Measurements from ENCODE around the gene TOR4A. TPM values are rescaled to one million over a fixed set of nuclear protein-coding genes. Genes with fewer than 3 reads are reported as not detected.

TOR4A gene
- total and polyA plus RNA-seq, 9 of the 15 experiments (the other 6 are each of a cell fraction or from before 2014, with no cell fraction given): 3.9 to 49.2 (median 8.8) TPM

DNA sequence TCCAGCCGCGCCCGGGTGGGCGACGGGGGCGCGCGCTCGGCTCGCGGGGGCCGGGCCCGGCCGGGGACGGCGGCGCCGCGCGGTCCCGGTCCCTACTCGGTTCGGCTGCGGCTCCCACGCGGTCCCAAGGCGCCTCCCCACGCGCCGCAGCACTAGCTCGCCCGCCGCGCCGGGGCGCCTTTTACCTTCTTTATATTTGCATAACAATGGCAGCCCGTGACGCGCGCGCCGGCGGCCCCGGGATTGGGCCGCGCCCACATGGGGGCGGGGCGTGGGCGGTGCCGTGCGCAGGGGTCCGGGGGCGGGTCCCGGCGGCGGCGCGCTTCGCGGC, 24.6 kb downstream of the TOR4A start, which contains the start of gene NRARP:
TSS of gene NRARP (minus strand) at position 154 of the 331 bp plus-strand sequence. CDS start 343 bp downstream, outside the sequence.
- intact Hi-C loops (cut with micrococcal nuclease) (loop anchor here (5.0 to 10.0 kb wide), 4 partner anchors 60 to 230 kb away; partner anchors contain the start of genes EXD3, NOXA1 and TUBB4B), in situ Hi-C loops (cut with MboI) (no loop called here)
- DNase-seq (ENCODE audit: extremely low read depth in 1 of 4, low spot score in 3 of 4) (peak in 2 of 4 experiments; percentile 95 to 96), ATAC-seq (peak; percentile 64), FAIRE-seq (no peak)
- peaks cover 13% of the 10 kb centered on the region for H4K20me1 ChIP-seq (replicated peaks; ENCODE audit: control insufficient read depth, insufficient read depth, low read length)
- H3K27ac ChIP-seq (ENCODE audit: extremely low read depth, low read depth, low read length): peak within 1 kb of the TSS; percentile 88
- H3K4me3 ChIP-seq: peak within 1 kb of the TSS; percentile 90
- H3K79me2 ChIP-seq (ENCODE audit: control insufficient read depth, insufficient read depth, low read length): peaks cover 28% of the 10 kb centered on the region
- no TSS peak for BruUV-seq (replicated peaks)
- H3K27me3 ChIP-seq (ENCODE audit: control insufficient read depth in 2 of 2, insufficient read depth in 2 of 2, low read length in 2 of 2): no peaks in the 10 kb centered on the region
- CTCF ChIA-PET (ENCODE audit: low intra/inter-chr PET ratio): interaction anchor here (0.7 kb wide), 2 partner anchors 20 to 143 kb away, joined by 3 to 4 read pairs; no protein-coding TSS in a partner anchor
- peaks cover 7% of the 10 kb centered on the region for H3K9me1 ChIP-seq (ENCODE audit: control insufficient read depth, insufficient read depth, low read length)
- 0% methylated on average over 12 of the region's 60 CpGs for WGBS (ENCODE audit: insufficient coverage, low coverage, missing lambda C conversion rate)
- peak within 1 kb of the TSS; percentile 79 for H2AFZ ChIP-seq (ENCODE audit: low read depth, low read length)
- peaks cover 27 to 84% of the 10 kb centered on the region in 2 experiments for H3K4me1 ChIP-seq (replicated peaks in 1 of 2; ENCODE audit: control insufficient read depth in 2 of 2, insufficient read depth in 2 of 2, low read length in 2 of 2)
- no peaks in the 10 kb centered on the region for H3K9me3 ChIP-seq (replicated peaks; ENCODE audit: control insufficient read depth, insufficient read depth, low read depth, low read length)
- POLR2A ChIA-PET: interaction anchor here (0.5 to 2.3 kb wide), 15 partner anchors 11 to 172 kb away, joined by 3 to 10 read pairs (median 4); partner anchors contain the start of genes ANAPC2 and SSNA1
- peak within 1 kb of the TSS; percentile 98 for H3K4me2 ChIP-seq (ENCODE audit: insufficient read depth, low read length)
- H3K36me3 ChIP-seq (ENCODE audit: control insufficient read depth, insufficient read depth, low read length): peaks cover 8% of the 10 kb centered on the region; the same call in 1 of the 3 replicates
- peak within 1 kb of the TSS; percentile 81 to 98 for H3K9ac ChIP-seq (ENCODE audit: insufficient read depth in 1 of 2, low read depth in 2 of 2, low read length in 2 of 2)
- TF ChIP-seq POLR2G (IDR thresholded peaks at IDR 0.05; ENCODE audit: low read depth, low read length): peak; percentile 88
- 0 out of 2 replicates have a peak, but pooled peaks have one; percentile 28 for TF ChIP-seq FOSL1 (tag; conservative IDR thresholded peaks at IDR 0.05)
- TF ChIP-seq, protein P1, sequence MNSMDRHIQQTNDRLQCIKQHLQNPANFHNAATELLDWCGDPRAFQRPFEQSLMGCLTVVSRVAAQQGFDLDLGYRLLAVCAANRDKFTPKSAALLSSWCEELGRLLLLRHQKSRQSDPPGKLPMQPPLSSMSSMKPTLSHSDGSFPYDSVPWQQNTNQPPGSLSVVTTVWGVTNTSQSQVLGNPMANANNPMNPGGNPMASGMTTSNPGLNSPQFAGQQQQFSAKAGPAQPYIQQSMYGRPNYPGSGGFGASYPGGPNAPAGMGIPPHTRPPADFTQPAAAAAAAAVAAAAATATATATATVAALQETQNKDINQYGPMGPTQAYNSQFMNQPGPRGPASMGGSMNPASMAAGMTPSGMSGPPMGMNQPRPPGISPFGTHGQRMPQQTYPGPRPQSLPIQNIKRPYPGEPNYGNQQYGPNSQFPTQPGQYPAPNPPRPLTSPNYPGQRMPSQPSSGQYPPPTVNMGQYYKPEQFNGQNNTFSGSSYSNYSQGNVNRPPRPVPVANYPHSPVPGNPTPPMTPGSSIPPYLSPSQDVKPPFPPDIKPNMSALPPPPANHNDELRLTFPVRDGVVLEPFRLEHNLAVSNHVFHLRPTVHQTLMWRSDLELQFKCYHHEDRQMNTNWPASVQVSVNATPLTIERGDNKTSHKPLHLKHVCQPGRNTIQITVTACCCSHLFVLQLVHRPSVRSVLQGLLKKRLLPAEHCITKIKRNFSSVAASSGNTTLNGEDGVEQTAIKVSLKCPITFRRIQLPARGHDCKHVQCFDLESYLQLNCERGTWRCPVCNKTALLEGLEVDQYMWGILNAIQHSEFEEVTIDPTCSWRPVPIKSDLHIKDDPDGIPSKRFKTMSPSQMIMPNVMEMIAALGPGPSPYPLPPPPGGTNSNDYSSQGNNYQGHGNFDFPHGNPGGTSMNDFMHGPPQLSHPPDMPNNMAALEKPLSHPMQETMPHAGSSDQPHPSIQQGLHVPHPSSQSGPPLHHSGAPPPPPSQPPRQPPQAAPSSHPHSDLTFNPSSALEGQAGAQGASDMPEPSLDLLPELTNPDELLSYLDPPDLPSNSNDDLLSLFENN (IDR thresholded peaks at IDR 0.05; ENCODE audit: low read depth in 2 of 2, low read length in 2 of 2): no peak
- peak; percentile 84 for TF ChIP-seq POLR2AphosphoS5 (IDR thresholded peaks at IDR 0.05; ENCODE audit: control insufficient read depth, insufficient read depth, low read depth, low read length)
- TF ChIP-seq EGR1 (conservative IDR thresholded peaks at IDR 0.05): peak; percentile 29; the same call in 1 of the 2 replicates
- peak; percentile 52 for TF ChIP-seq TAF1 (IDR thresholded peaks at IDR 0.05; ENCODE audit: control insufficient read depth, extremely low read depth, insufficient read depth, low read length, severe bottlenecking)
- TF ChIP-seq CREB1 (IDR thresholded peaks at IDR 0.05): peak; percentile 74
- peak; percentile 51; the same call in 1 of the 2 replicates for TF ChIP-seq CREB1 (CRISPR knock-in tag; IDR thresholded peaks at IDR 0.05)
- TF ChIP-seq HCFC1 (IDR thresholded peaks at IDR 0.05; ENCODE audit: low read depth, low read length): peak; percentile 29; the same call in 1 of the 2 replicates
- TF ChIP-seq TBP (optimal IDR thresholded peaks at IDR 0.05; ENCODE audit: low read depth, low read length): peak; percentile 96
- peak; percentile 8 for TF ChIP-seq NFYB (IDR thresholded peaks at IDR 0.05; ENCODE audit: extremely low read depth, insufficient read length)
- peak; percentile 1 for TF ChIP-seq FUS (optimal IDR thresholded peaks at IDR 0.05; ENCODE audit: low read depth, low read length)
- peak in 1 of 2 experiments; percentile 69; a peak in 3 of 4 replicates for TF ChIP-seq NONO (IDR thresholded peaks at IDR 0.05; ENCODE audit: low read depth in 2 of 2, low read length in 1 of 2)
- TF ChIP-seq MYC (IDR thresholded peaks at IDR 0.05; ENCODE audit: low read depth, low read length): peak; percentile 87
- TF ChIP-seq MYC (CRISPR knock-in tag; IDR thresholded peaks at IDR 0.05; ENCODE audit: borderline replicate concordance, low read depth): no peak
